ENCODE results near the gene HOXB2.
A peak's percentile ranks its signal among the peaks of the same experiment; 100 is the strongest.

HOXB2 gene

DNA sequence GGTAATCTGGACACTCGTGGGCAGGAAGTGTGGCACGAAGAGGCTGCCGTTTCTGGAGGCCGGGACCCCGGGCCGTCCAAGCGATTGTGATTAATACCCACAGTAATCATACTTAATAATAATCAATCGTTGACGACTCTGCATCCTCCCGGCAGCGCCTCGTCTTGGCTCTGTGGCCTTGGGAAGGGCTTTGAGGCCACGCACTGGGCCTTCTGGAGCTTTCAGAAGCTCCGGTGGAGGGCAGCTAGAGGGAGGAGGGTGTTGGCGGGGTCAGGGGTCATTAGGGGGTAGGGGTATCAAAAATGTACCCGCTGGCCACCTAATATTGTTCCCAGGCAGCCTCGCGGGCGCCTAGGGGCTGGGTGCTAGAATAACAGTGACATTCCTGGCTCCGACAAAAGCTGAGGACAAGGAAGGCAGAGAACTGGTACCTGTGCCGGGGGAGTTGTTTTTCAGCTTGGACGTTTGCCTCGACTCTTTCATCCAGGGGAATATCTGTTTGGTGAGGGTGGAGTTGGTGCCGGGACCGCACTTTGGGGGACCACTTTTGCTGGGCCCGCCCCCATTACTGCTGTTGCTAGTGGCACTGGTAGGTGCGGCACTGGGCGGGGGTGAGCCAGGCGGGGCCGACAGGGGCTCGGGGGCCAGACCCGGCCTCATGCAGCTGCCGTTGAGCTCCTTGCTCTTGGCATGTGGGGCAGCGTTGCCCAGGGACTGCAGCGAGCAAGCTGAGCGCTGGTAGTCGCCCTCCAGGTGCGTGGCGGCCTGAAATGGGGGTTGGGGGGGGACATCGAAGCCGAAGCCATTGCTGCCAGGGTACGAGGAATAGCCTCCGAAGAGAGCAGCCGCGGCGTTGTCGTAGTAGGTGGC is 6.9 kb upstream of the HOXB2 start:
- DNase-seq, result no peak

DNA sequence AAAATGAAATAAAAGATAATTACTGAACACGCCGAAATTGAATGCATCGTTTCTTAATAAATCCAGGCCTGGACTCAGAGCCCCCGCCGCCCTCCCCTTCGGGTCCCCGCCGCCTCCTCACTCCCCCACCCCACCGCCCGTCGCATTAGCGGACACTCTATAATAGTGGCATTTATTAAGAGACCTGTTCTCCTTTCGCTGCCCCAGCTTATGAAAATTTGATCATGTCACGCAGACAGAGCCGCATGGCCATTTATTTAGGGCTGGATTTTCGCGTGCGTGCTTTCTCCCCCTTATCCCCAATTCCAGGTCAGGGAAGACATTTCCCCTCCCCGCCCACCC is 6.3 kb upstream of the HOXB2 start:
- no peak for DNase-seq

DNA sequence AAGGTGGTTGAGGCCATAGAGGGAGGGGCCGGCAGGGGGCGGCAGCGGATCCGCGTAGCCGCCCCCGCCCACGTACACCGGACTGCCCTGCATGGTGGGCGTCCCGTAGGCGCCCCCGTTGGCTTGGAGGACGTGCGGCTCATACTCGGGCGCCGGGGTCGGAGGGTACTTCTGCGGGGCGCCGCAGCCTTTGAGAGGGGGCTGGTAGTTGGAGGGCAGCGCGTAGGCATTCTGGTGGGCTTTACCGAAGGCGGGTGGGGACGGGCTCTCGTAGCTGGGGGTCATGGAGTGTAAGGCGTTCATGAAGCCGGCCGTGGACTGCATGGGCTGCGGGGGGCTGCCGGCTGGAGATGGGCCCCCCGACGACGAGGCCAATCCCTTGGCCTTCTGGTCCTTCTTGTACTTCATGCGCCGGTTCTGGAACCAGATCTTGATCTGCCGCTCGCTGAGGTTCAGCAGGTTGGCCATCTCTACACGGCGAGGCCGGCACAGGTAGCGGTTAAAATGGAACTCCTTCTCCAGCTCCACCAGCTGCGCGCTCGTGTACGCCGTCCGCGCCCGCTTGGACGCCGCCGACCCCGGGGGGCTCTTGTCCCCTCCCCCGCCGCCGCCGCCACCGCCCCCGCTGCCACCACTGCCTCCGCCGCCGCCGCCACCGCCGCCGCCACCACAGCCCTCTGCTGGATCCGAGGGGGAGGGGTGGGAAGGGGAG is 5.7 kb upstream of the HOXB2 start:
- DNase-seq, result no peak

DNA sequence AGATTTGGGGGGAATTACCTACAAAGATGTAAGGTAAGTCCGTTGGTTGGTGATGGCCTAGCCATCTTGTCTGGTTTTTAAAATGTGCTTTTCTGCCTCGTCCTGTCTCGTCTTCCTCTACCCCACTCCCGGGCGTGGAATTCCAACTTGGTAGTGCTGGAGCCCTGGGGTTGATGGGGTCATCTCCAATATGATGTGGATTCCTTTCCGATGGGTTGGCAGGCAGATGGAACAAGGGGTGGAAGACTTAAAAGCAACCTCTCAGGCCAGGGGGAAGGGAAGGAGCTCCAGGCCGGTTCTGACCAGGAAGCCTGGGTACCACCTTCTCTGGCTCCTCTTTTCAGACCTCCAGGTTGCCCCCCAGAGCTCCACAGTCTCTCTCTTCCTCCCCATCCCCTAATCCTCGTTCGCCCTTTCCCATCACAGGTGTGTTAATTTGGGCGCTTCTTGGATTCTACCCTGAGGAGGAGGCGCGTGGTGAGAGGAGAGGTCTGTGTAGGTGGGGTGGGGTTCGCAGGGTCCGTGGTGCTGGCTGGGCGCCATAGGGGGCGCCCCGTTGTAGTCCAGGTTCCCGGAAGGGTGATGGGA is 5.1 kb upstream of the HOXB2 start:
- no peak for DNase-seq

DNA sequence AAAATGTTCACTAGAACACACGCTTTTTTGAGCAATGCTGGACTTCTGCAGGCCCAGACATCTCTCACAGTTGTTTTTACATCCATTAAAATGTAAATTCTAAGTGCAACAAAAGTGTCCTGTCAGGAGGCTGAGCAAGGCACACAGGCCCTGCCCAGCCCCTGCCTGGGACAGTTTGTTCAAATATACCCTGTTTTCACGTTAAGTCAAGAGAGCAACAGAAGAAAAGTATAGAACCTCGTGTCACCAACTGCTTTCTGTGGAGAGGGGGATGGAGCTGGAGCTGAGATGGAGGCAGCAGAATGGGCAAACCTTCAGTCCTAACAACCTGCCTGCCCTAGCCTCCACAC is 4.3 kb upstream of the HOXB2 start:
- DNase-seq, result no peak

DNA sequence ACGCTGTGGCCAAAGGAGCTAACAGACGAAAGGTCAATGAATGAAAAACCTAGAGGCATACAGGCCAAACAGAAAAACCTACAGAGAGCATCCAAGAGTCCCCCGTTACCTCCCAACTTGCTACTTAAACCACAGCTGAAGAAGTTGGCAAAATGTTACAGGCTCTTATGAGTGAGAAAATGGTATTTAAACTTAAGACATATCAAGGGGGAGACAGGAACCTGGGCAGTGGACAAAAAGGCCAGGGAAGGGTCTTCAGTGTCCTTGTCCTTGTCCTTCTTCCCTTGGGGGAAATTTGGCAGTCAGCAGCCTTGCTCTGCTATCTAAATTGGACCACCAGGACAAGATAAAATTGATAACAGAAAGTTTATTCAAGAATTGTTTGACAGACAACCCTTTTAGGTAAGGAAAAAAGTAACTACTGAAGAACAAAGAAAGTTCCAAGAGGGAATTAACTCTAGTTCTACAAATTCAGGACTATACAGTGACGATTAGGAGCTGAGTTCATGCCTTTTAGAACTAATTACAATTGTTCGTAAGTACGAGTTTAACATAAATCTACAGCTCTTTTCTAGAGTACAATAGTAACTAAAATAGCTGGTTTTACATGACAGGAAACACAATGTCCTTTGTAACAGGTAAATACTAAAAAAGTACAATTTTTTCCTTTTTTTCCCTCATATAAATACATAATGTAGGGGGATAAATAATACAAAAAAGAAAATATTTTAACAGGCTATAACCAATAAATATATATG is 3.8 kb upstream of the HOXB2 start:
- DNase-seq, result no peak

DNA sequence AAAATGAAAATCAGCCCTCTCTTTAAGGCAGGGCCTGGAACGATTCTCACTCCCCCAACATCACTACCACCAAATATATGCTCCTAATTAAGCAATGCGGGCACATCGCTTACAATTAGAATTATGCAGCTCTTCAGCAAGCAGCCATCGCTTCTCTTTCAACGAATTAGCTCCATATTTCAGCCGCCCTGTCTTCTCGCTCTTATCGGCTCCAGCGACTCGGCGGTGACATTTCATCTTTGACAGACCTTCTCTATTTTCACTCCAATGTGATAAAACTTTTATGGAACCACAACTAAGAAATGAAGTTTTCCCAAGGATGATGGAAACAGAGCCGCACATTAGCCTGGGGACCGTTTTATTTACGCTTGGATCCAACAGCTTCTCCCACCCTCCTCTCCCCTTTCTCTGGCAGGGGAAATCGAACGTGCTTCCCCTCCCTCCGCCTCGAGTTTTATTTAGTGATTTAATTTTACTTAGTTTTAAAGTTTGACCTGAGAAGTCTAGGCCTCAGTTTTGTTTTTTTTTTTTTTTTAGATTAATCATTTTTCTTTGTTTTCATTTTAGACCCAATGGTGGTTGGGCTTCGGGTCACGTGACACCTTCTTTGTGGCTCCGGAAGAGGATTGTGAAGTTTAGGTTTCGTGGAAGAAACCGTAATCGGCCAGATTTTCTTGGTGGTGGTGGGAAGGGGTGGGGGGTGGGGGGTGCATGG is 3.1 kb upstream of the HOXB2 start:
- DNase-seq, result no peak

DNA sequence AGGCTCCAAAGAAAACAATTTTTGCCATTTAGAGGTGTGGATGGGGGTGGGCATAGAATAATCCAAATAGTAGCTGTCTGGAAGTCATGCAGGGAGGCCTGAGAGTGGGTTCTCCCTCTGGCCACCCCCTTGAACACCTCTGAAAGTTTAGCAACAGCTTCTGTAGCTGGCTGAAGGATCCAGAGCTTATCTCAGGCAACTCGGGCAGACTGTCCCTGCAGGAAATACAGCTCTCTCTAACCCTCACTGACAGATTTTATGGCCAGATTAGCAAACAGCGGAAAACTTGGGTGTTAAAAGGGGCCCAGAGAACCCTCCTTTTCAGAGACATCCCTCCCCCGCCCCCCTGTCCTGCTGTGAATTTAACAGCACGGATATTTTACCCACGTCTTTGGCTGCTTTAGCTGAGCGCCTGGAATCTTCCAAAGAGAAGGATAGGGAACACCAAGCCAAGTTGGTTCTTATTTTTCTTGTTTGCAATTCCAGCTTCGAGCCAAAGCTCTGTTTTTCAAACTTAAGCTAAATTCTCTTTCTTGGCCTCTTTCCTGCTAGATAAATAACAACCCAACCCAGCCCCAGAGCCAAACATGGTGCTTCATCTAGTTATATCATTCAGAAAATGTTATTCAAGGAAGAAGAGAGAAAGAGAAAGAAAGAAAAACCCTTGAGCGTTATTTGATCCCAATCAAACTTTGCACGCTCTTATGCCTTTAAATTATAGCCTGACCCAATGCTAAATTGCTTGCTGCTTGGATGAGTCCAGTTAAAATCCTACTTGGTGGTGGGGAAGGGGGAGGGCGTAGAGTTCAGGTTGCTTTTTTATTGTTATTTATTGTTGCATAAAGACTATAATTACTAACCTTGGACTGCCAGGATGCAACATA is 2.3 kb upstream of the HOXB2 start:
- DNase-seq, result no peak

DNA sequence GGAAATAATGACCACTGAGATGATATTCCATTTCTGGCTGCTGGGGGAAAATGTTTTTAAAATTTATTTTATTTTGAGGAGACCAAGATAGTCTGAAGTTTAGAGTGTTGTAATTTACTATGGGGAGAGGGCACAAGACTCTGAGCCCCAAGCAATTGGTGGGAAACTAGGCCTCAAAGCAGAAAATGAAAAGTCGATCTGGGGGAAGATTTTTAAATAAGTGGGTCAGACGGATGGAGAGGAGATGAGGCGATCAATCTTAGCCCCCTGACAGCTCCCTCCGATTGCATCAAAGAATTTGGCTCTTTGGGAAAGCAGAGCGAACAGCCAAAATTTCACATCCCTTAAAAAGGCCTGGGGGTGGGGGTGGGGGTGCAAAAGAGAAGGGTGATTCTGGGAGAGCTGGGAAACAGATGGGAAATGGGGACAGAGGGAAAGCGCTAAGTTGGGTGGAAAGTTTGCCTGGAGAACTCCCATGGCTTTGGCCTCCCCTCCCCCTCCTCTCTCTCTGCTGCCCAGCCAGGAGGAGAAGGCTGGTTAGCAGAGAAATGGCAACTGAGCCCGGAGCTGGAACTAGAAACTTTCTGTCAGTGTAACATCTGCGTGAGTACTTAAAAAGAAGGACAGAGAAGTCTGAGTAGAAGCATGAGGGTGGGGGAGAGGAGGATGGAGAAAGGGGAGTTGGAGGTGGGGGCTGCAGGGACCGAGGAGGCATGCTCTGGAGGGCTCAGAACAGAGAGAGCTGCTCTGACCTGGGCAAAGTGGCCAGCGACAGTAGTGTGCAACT is 1.4 kb upstream of the HOXB2 start:
- DNase-seq, result no peak

DNA sequence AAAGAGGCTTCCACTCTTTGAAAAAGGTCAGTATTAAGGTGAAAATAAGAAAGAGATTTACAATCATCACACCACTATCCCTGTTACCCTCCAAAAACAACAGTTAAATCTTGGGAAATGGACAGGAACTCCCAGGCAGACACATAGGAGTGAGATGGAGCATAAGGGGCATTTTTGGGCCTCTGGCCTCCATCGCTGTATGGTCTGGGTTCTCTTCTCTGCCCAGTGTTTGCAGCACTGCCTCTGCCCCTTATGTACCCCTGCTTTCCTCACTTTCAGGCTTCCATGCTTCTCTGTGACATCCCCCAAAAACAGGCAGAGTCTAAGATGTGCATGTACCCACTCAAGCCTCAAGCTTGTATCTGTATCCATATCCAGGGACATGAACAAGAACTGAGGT is 630 bp upstream of the HOXB2 start:
- no peak for DNase-seq

DNA sequence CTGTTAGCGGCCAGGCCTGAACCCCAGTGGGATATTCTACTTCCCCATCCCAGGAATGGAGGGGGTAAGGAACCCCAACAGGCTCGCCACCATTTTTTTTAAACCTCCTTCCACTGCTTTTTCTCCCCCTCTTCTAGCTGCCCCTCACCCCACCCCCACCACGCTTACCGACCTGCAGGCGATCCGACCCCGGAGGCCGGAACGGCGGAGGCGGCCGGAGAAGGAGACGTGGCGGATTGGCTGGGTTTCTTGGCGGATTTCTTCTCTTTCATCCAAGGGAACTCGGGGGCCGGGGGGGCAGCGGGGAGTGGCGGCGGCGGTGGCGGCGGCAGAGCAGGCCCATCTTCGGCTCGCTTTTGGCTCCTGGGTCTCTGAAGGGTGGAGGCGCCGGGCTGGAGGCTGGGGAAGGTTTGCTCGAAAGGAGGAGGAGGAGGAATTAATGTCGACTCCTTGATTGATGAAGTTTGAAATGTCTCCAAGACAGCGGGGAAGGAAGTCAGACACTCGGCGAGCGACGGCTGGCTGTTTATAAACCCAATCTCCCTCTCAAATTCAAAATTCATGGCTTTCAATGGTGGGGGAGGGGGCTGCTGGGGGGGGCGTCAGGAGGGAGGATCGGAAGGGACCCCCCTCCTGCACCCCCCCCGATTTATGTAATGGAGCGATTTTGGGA is 424 bp downstream of the HOXB2 start:
- DNase-seq, result no peak

DNA sequence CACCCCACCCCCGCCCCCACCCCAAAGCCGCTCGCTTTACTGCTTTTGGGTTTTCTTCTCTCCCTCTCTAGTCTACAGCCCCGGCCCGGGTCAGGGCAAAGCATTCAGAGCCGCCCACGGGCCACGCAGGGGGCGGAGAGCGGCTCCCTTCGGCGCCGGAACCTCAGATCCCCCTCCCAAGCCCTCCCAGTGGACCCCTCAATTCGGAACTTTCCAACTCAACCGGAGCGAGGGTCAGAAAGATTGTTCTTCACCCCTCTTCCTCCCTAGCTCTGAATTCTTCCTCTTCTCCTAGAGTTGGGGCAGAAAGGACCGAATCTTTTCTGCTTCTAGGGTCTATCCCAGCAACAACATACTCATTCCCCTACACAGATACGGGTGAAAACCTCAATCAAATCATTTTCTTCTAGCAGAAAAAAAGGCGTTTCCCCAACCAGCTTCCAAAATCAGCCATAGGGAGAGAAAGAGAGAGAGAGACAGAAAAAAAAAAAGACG is 1.0 kb downstream of the HOXB2 start:
- DNase-seq, result peak; percentile 55

DNA sequence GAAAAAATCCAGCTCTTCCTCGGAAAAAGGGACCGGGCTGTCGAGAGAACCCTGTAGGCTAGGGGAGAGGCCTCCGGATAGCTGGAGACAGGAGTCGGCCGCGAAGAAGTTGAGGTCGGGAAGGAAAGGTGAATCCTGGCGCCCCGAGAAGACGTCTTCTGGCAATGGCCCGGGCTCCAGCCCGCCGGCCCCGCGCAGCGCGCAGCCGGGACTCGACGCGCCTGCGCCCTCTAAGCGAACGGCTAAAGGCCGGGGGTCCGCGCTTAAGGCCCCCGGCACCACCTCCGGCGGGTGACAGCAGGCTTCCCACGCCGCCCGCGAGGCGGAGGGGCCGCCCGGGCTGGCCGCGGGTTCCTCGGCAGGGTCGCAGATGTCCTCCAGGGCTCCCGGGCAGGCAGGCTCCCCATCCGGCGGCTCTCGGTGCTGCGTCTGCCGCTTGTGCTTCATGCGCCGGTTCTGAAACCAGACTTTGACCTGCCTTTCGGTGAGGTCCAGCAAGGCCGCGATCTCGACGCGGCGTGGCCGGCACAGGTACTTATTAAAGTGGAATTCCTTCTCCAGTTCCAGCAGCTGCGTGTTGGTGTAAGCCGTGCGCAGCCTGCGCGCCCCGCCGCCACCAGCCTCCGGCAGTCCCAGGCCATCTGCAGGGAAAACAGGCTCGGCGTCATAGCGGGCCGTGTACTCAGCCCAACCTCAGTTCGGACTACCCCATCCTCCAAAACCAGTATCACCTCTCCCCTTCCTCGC is 1.6 kb downstream of the HOXB2 start:
- peak; percentile 58 for DNase-seq

DNA sequence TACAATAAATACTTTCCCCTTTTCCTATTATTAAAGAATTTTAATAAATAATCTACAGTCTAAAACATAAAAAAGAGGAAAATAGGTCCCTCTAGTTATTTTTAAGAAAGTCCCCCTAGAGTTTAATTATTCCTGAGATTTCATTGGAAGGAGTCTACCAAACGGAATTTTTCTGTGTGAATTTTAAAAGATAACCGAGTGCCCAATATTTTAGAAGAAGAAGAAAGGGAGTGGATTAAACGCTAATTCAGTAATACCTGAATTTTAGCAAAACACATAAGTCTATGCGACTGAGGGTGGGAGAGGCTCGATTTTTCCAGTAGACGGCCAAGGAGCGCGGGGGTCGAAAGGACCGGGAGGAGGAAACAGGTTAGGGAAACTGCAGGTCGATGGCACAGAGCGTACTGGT is 2.2 kb downstream of the HOXB2 start:
- no peak for DNase-seq

DNA sequence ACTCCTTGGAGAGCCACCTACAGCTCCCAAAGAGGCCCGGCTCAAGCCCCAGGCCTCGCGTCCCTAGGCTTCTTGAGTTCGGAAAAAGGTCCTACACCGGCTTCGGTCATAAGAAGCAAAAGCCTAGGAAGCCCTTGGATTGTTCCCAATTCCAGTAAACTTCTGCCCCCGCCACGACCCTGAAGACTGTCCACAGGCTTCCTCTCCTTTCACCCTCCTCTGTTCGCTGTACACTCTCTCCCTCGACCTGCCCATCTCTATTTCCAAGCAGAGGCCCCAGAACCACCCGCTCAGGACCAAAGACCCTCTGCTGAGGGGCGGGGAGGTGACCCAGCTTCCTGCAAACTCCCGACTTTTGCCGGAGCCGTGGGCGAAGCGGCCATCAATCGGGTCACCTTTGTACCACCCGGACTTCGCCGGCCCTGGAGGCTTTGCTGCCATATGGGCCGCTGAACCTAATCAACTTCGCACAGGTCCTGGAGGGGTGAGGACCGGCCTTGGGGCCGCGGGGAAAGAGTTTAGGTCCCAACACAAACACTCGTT is 2.7 kb downstream of the HOXB2 start:
- no peak for DNase-seq

DNA sequence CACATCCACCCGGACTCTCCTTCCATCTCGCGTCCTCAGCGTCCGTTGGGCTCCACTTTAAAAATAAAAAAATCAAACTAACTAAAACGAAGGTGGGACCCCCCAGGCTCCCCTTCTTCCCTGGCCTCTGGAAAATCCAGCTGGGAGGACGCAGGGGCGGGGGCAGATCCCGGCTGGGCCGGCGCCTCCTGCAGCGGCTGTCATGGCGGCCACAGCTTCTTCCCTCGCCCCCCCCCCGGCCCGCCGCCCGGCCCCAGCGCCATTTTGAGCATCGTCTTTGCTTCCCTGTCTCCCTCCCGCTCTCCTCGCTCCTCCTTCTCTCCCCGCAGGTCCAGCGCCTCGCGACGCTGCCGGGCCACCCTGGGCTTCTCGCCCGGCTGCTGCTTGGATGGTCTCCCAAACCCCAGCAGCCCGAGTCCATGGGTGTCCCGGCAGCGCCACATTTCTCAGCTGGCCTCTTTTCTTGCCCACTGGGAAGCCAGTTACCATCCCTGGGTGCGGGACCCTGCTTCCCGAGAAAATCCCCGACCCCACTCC is 3.3 kb downstream of the HOXB2 start:
- DNase-seq, result peak; percentile 41

DNA sequence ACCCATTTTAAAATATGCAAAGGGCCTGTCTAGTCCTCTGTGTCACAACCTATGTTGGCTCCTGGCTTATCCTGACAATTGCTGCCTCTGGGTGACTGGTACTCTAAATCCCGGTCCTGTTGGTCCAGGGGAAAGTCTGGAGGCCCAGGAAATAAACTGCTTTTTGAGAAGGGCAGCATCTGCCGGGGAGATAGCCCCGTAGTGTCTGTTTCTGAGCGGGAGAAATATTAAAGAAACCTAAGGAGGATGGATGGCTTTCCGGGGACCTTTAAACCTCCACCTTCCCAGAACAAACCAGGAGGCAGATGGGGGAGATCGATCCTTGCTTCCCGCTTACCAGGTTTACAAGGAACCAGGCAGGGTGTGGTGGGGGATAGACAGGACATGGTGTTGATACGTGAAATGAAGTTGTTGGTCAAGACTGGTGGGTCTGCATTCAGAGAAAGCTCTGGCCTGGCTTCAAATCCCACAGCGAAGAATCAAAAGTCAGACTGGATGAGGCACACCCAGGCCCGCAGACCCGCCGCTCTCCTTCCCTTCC is 3.8 kb downstream of the HOXB2 start:
- DNase-seq, result no peak

DNA sequence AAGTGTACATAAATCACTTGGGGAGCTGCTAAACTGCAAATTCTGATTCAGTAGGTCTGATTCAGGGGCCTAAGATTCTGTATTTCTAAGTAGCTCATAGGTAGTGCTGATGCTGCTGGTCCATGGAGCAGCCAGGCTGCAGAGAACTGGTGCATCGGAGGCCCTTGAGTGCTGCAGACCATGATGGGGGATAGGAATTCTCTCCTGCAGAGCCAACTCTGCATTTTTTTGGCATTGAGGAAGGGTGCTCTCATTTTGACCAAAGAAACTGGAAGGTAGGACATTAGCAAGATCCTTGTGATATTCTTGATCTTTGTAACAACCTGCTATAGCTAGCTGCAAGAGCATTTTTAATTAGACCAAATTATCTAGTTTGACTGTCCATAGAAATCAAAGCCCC is 4.7 kb downstream of the HOXB2 start:
- no peak for DNase-seq

DNA sequence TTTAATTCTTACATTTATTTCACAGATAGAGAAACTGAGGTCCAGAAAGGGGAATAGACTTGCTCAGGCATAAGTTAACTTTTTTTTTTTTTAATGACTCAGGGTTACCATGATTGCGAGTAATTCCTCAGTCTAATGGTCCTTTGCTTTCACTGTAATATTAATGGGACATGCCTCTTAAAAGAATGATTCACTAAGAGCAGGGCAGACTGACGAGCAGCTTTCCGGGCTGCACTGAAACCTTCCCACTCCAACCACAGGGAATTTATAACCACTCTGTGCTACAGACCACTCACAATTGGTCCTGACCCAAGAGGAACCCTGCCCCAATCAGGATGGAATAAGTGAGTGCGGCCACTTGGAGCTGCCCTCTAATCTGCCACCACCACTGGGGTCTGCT is 5.7 kb downstream of the HOXB2 start:
- no peak for DNase-seq

Data from stimulated activated CD4-positive, alpha-beta T cell treated with anti-CD3 and anti-CD28 coated beads, Interleukin-12 subunit alpha, Interleukin-12 subunit beta, amount 100 ng/mL, for 4 hours (primary cell).